SIG-M5 (cell line): ENCODE measurements around the gene MYT1.

Experiments
- DNase-seq: peaks from one replicate; lab custom pipeline; 2025; lab: John Stamatoyannopoulos, UW

The MYT1 gene

DNA sequence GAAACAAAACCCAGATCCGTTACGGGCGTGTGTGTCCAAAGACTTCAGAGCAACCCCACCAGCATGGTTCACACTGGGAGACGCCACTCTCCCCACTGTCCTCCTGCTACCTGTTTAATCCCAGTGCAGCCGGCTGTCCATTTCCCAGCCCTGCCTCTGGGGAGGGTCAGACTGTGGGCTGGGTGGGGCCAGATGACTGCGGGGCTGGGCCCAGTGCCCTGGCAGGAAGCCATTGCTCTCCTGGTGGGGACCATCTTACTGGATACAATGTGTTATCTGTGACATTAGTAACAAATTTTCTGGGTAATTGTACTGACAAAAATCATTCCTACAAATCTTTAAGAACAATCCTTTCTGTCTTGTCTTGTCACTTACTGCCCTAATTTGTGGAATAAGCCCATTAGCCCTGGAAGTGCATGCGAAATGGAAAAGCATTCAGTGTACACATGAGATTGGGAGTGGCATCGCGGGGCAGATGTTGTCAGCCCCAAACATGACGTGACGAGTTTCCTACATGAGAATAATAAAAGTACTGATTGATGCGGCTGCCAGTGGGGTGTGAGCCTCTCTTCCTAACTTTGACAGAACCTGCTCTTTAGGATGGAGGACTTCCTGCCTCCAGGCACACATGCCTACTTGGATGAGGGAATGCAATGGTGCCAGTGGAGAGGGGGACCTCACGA, 53.4 kb downstream of the MYT1 start:
- DNase-seq: no peak

DNA sequence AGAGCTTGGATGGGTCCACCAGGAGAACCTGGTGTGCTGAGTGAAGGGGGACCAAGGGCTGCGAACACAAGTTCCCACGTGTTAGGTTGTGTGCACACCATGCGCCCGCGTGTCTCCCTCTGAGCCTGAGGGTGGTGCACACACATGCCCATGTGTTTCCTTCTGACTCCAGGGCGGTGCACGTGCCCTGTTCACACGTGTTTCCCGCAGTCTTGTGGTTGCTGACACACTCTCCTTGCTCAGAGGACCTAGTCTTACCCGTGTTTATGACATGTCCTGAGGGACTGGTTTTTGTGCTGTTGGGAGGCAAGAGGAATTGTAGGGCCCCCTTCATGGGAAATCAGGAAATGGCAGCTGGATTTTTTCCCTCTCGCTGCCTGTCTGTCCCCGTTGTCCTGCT, 55.0 kb downstream of the MYT1 start:
- DNase-seq: no peak

DNA sequence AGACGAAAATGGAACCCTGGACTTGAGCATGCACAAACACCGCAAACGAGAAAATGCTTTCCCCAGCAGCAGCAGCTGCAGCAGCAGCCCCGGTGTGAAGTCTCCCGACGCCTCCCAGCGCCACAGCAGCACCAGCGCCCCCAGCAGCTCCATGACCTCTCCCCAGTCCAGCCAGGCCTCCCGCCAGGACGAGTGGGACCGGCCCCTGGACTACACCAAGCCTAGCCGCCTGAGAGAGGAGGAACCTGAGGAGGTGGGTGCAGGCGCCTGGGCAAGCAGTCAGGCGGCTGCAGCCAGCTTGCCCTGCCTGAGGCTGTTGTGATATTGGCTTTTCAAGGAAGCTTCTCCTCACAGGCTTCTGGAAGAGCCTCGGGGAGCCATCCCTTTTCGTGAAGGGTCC, 55.5 kb downstream of the MYT1 start:
- no peak for DNase-seq

DNA sequence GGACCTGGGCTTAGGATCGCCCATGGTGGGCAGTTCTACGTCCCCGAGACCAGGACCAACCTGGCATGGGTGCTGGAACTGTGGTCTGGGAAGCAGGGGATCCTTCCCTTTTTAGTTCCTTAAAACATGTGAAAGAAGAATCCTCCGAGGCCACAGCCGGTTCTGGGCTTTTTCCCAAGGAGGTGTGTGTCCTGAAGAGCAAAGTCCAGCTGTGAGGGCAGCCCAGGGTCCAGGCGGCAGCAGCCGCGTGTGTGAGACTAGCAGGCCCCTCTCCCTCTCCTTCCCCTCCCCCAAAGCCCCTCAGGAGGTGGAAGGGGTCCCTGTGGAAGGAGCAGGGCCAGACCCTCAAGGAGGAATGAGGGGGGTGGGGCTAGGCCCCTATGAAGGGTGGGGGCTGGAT, 56.2 kb downstream of the MYT1 start:
- DNase-seq: no peak

DNA sequence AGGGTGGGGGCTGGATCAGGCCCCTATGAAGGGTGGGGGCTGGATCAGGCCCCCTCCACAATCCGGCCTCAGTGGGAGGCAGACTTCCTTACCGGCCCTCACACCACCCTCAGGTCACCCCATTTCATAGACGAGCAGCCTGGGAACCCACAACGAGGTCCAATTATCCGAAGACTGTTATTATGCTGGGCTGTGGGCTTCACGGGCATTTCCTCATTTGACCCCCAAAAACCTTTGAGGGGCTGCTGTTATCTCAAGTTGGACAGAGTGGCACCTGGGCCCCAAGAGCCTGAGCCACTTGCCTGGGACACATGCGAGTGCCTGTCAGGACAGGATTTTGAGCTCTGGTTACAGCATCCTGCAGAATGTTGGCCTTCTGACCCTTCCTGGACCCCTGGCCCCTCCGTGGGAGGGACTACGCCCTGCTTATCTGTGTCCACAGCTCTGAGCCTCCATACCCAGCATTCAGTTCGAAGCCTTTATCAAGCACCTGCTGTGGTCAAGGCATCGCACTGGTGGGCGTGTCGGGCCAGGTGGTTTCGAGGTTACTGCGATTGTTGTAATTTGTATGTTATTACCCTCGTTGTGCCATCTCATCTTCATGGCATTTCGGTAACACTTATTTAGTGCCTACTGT, 56.8 kb downstream of the MYT1 start:
- DNase-seq: no peak

DNA sequence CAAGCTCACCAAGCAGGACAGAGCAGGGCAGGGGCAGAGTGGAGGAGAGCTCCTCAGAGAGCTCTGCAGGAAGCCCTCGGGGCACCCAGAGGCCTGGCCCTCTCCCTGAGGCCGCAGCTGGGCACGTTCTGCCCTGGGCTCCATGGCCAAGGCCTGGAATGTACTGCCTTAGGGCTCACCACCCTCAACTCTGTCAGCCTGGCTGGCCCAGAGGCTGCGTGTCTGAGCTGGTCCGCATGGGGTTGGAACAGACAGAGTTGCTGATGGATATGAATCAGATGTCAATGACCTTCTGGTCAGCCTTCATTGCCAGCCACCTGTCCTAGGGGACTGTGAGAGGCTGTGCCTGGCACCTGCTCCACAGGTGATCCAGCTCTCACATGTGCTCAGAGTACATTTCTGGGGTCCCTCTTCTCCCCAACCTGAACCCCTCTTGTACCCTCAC, 58.1 kb downstream of the MYT1 start:
- DNase-seq: no peak

DNA sequence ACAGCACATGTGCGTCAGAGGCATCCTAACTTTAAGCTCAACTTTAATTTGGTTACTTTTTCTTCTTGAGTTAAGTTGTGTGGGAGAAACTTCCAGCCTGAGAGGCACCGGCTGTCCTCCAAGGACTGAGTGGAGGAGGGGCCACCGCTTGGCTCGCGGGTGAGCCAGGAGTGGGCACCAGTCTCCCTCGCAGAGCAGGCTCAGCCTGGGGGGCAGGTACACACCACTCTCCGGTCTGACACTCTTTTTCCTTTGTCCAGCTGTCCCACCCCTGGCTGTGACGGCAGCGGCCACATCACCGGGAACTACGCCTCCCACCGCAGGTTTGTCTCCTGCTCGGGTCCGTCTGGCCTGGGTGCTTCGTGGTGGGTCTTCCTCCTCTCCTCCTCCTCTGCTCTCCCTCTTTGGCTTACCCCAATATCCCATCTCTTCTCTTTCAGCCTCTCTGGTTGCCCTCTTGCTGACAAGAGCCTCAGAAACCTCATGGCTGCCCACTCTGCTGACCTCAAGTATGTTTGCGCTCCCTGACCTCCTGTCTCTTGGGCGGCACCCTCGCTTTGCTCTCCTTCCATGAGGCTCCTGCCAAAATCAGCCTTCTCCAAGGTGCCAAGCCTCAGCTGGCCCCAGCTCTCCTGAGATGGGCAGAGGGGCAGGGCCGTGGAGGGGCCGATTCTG, 58.7 kb downstream of the MYT1 start:
- DNase-seq: no peak

DNA sequence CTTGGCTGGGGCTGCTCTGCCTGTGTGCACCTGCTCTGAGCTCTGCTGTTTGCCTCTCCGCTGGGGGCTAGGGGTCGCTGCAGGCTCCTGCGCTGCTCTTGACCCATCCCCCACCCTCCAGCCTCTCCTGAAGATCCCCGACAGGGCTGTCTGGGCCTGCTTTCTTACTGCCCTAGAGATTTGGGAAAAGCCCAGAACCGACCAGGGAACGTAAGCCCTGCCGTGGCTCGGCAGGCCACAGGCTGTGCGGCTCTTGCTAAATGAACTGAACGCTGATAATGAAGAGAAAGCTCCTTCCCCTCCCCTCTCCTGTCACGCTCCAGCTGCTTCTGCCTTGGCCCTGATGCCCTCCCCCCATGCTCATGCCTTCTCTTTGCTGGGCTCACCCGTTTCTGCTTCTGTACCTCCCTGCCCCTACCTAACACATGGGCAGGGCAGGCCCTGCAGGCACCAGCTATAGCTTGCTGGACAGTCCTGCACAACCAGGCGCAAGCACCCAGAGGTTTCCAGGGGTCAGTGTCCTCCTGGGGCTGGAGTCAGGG, 59.3 kb downstream of the MYT1 start:
- DNase-seq: no peak

DNA sequence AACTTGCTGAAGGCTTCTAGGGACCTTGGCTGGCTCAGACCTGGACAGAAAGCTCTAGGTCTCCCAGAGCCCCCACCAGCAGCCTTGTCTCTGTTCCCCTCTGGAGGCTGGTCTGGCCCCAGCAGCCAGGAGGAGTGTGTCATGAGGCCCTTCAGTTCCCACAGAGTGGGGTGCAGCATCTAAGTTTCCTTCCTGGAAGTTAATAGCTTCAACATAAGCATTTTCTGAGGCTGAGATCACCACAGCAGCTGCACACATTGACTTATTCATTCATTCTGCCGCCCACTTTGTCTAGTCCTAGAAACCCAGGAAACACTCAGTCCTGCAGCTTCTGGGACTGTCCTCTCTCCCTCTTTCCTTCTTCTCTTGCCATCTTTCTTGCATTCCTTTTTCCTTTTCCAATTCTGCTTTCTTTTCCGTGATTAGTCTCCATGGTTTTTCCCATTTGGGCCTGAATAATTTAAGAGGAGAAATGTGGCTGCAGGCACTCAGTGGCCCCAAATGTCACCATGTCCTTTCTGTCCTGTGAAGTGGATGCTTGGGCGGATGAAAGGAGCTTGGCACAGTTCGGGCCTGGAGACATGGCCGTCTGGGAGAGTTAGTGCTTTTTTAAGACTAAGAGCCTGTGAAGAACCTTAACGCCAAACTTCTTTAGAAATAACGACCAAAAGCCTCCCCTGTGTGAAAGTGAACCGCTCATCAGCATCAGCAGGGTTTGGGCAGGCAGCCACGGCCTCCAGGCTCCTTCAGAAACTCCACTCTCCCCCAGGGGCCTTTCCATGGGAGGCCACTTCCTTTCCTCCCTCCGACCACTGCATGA, 60.3 kb downstream of the MYT1 start:
- no peak for DNase-seq

DNA sequence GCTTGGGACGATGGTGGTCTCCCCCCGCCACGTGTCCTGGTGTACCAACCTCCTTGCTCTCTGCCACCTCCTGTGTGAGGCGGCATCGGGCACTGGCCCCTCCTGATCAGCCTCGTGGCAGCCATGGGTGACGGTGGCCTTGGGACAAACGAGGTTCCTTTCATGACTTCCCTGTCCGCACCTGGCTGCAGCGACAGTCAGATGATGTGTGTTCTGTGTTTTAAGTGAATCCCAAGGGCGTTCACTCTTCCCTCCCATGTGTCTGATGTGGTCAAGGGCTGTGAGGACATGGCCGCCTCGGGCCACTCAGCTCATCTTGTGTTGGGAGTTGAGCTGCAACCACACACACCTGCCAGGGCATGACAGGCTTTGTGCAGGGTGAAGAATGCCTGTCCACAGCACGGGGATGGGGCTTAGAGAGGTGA, 60.9 kb downstream of the MYT1 start:
- no peak for DNase-seq

DNA sequence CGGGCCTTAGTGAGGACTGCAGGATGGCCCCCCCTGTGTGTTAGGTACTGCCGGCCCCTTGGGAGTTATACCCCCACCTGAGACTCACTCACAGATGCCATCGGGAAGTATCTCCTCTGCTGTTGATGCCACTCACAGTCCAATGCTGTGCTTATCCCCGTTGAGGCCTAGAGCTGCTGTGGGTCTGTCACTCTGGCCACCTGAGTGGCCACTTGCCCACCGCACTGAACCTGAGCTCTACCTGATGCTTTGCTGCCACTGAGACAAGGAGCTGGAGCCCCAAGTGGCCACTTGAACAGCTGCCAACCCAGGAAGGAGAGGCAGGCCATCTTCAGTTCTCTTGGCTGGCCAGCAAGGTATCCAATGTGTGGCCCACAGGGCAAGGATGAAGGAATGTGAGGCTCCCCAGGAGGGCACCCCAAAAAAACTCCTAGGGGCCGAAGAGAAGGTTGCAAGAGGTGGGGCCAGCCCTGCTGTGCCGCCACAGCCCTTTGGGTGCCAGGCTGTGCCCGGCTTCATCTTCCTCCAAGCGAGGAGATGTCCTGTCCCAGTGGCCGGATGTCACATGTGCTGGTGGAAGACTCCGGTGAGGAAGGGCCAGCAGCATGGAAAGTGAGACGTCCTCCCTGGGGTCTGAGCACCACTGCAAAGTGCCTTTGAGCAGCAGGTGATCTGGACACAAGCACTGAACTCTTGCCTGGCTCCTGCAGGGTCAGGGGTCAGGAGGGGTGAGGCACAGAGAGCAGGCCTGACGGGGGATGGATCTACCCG, 61.8 kb downstream of the MYT1 start:
- no peak for DNase-seq

DNA sequence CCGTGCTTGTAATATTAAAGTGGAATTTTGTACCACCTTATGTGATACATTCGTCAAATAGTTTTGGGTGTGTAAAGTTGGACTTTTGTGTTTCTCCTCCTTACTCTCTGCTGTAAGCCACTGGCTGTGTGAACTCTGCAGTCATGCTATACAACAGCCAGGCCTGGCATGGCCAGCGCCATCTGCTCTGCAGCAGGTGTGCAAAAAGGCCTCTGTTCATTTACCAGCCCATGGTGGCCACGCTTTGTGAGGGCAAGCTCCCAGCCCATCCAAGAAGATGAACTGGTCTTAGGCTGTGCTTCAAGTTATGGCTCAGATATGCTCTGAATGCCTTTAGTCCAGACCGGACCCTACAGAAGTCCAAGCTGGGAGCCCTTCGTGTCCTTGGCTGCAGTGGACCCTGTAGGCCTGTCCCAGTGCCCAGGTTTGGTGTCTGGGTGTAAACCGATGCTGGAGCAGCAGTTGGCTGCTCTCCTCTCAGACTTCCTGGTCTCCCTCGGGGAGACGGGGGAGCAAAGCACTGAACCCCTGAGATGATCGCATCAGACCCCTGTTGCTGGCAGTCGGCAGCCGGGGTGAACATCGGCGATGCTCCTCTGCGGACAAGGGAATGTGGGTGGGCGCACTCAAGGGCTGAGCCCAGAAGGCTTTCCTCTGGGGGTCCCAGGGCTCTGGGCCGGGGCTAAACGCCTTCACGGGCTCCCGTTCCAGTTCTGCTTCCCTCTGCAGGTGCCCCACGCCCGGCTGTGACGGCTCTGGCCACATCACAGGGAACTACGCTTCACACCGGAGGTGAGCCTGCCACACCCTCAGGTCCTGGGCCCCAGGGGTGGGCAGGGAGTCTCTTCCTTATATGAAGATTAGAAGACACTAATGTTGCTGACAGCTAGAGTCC, 62.7 kb downstream of the MYT1 start:
- no peak for DNase-seq

DNA sequence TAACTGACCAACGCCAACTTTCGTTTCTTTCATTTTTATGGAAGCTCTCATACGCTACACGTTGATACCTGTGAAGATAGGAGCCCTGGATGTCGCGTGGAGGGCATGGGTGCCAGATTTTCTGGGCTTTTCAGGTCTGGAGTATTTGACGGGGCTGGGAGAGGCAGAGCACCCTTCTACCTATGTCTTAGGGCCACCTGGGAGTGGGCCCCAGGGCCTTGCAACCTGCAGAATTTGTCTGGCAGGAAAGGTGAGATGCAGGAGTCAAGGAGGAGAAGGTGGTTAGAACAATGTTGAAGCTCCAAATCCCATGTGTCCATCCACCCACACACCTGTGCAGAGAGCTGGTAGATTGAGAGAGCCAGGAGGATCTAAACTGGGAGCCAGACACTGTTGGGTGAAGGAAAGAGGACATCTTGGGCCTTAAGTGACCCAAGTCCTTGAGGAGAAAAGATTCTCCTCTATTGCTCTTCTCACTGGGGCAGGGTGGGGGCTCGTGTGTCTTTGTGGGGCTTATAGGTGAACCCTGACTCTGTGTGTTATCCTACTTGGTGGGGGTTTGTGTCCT, 63.9 kb downstream of the MYT1 start:
- DNase-seq: no peak

DNA sequence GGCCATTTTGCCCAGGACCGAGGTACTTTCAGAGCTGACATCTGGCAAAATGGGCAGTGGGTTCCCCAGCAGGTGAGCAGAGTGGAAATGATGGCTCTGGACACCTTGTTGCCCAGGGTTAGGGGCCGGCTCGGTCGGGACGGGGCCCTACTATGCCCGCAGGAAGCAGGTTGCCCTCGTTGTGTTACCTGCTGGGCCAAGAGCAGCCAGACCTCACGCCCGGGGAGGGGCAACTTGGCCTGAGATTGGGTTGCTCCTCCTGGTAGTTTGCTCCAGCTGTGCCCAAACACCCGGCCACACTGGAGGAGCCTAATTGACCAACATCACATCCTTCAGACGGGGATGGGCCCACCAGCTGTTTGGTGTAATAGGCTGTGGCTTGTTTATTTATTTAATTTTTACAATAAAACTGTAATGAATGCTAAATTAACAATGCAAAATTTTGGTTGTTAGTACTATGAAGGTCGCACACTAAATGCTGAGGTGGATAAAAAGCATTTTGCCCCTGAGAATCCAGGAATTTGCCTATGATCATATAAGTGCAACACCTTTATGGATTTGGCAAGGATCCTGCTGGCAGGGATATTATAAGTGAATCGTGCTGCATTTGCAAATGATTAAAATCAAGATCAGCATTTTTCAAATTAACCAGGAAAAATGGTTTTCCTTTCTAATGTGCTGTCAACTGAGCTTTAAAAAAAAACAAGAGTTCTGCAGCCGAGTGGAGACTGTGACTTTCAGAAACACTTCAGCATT, 64.7 kb downstream of the MYT1 start:
- DNase-seq: no peak

DNA sequence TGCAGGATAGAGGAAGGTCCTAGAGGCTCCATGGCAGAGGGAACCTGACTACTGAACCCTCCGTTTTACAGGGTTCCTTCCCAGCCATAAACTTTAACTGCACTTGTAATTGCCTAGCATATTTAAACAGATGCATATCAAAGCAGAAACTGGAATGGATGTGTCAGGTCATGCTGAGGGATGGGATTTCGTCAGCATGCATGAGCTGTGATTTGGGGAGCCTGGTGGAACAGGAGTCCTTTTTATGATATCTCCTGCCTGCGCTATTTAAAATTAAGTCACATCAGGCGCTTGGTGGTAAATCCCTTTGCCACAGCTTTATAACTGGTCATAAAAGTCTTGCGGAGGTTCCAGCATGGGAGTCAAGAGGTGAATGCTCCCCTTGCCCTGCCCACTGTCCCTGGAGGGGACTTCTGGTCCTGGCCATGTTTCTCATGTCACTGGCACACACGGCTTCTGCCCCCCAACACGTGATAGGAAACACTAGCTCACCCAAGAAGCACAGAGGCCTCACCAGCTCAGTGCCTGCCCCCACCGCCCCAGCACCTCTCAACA, 65.3 kb downstream of the MYT1 start:
- DNase-seq: no peak

DNA sequence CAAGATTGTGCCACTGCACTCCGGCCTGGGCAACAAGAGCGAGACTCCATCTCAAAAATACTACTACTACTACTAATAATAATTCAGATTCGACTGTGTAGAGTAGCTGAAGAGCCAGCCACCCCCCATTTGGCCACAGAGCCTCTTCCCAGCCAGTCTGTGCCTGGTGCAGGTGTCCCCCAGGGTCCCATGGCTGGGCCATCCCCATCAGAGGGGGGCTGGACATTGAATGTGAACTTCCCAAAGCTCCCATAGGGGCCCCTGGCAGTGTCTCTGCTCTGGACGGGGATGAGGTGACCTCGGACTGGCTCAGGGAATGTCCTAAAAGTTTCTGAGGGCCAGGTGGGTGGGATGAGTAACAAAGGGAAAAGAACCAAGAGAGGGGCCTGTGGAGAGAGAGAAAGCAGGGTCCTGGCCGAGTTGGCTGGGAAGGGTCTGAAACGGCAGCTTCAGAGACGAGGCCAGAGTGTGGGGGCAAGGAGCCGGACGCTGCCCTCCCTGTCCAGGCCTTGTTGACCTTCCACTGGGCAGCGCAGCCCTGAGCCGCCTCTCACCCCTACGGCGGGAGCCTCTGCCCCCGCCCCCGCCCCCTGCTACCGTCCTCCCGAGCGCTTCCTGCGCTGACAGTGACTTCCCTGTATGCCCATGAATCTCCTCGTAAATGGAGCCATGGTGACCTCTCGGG, 66.4 kb downstream of the MYT1 start:
- no peak for DNase-seq

DNA sequence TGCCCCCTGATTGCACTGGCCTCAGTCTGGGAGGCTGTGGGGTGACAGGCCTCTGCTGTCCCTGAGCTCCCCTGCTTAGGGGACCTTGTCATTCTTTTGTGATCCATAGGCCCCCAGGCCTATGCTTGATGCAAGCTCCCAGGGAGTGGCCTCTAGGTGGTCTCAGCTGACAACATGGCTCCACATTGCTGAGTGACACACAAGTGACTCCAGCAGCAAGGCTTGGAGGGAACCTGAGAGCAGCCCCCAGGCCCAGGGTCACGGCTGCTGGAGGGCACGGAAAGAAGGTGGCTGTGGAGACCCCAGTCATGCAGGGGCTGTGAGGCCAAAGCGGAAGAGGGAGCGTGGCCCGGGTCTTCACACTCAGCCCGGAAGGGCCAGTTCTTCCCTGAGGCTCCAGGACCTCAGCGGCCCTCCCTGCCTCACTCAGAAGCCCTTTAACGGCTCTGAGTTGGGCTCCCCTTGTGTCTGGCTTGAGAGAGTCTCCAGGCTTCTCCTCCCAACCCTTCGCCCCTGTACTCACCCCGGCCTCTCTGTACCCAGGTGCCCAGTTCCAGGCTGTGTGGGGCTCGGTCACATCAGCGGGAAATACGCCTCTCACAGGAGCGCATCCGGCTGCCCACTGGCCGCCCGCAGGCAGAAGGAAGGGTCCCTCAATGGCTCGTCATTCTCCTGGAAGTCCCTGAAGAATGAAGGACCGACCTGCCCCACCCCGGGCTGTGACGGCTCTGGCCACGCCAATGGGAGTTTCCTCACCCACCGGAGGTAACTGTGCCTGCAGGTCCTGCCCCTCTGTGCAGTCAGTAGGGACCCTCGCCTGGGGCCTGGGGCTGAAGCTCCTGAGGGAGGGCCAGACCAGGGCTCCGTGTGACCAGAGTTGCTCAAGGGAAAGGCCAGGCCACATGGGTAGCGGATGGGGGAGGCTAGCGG, 67.6 kb downstream of the MYT1 start:
- no peak for DNase-seq
